Measurements from ENCODE around the gene KIF22.

KIF22 gene

DNA sequence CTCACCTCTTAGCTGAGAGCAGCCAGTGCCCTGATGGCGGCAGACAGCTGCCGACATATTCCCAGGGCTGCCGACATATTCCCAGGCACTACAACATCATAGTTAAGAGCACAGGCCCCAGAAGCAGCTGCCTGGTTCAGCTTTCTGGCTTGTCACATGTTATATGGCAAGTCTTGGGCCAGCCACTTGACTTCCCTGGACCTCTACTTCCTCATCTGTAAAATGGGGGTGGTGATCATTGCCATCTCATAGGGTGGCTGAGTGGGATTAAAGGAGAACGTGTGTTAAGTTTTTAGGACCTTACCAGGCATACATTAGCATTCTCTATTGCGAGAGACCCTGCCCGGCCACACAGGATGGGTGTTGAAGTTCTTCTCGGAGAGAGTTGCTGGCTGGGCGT lies 53.4 kb downstream of the KIF22 start:
- no peak for DNase-seq

DNA sequence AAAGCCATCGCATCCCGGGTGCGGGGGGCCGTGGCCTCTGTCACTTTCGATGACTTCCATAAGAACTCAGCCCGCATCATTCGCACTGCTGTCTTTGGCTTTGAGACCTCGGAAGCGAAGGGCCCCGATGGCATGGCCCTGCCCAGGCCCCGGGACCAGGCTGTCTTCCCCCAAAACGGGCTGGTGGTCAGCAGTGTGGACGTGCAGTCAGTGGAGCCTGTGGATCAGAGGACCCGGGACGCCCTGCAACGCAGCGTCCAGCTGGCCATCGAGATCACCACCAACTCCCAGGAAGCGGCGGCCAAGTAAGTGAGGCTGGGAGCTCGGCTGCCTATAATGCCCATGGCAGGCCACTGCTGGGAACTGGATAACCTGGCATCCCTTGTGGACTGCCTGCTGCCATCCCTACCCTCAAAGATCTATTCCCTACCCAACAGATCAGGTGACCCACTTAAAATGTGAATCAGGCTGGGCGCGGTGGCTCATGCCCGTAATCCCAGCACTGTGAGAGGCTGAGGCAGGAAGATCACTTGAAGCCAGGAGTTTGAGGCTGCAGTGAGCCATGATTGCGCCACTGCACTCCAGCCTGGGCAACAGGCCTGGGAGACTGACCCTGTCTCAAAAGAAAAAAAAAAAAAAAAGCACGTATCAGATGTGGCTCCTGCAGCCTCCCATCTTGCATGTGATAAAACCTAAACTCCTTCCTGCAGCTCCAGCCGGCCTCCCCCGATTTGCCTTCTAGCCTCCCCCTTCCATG lies 54.2 kb downstream of the KIF22 start:
- no peak for DNase-seq

DNA sequence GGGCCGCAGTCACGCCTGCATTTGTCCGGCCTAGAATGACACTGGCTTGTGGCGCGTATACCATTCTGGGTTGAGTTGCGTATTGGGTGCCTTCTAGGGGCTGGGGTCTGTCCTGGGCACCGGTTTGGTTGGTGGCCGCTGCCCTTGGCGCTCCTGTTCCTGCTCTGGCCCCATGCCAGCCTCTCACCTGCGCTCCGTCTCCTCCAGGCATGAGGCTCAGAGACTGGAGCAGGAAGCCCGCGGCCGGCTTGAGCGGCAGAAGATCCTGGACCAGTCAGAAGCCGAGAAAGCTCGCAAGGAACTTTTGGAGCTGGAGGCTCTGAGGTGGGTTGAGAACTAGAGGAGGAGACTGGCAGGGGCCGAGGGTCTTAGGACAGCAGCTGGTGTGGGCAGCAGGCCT lies 55.1 kb downstream of the KIF22 start:
- DNase-seq, result no peak

DNA sequence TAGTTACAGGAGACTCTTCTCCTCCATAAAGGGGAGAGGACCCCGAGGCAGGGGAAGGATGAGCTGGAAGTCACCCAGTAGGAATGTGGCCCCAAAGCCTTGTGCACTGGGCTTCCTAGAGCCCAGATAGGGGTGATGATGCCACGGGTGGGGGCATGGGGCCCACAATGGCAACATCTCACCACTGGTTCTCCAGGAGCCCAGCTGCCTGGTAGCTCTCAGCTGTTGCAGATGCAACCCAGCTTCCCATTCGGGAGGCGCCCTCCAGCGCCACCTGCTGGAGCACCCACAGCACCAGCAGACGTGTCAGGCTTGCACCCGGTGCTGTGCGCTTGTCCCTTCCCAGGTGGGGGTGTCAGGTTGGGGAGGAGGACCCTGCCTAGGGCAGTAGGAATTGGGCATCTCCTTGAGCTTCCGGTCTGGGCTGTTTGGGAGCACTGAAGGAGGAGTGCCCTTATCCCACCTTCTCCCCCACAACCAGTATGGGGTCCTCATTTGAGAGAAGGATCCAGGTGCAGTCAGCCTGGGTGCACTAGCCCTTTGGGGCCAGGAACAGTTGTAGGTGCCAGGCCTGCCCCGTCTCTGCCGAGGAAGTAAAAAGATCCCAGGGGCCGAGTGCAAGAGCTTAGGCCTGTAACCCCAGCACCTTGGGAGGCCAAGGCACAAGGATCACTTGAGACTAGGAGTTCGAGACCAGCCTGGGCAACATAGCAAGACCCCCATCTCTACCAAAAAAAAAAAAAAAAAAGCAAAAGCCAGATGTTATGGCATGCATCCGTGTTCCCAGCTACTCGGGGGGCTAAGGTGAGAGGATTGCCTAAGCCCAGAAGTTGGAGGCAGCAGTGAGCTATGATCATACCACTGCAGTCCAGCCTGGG lies 58.1 kb downstream of the KIF22 start:
- peak; percentile 36 to 48 for DNase-seq

DNA sequence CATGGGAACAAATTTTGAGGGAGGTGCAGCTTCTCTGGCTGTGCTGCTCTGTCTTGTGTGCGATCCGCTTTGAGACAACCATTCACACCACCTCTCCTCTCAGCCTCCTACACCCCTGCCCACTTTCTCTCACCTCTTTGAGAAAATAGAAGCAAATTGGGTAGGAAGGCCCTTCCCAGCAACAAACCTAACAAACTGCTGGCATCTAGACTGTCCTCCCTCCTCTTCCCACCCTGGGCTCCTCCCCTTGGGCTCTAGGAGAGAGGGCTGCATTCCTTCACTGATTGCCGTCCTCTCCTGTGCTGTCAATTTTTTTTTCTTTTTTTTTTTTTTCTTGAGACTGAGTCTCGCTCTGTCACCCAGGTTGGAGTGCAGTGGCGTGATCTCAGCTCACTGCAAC lies 59.0 kb downstream of the KIF22 start:
- DNase-seq, result no peak

DNA sequence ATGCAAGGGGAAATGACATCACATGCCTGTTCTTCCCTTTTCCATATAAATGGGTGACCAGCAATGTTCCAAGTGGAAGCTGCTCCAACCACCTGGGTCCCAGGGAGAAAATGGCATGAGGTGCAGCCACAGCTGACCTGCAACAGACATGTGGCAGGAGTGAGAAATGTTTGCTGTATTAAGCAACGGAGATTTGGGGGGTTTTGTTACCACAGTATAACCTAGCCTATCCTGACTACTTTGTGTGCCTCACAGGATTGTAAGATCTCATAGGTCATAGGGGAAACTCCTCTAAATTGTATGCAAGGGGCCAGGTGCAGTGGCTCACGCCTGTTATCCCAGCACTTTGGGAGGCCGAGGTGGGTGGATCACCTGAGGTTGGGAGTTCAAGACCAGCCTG lies 60.4 kb downstream of the KIF22 start:
- DNase-seq, result no peak

DNA sequence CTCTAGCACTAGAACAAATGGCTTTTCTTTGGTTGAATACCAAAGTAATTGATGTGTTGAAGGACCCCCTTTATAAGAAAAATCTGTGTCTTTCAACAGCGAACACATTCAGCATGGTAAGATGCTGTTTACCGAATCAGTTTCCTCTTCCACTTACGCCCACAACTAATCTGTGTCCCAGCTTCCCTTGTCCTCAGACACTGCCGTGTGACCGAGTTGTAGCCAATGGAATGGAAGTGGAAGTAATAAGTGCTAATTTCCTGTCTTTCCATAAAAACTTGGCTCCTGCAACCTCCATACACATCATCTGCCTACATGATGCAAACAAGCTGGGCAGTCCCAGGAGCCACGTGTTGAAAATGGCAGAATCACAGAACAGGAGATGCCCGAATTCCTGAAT lies 62.1 kb downstream of the KIF22 start:
- DNase-seq, result no peak

DNA sequence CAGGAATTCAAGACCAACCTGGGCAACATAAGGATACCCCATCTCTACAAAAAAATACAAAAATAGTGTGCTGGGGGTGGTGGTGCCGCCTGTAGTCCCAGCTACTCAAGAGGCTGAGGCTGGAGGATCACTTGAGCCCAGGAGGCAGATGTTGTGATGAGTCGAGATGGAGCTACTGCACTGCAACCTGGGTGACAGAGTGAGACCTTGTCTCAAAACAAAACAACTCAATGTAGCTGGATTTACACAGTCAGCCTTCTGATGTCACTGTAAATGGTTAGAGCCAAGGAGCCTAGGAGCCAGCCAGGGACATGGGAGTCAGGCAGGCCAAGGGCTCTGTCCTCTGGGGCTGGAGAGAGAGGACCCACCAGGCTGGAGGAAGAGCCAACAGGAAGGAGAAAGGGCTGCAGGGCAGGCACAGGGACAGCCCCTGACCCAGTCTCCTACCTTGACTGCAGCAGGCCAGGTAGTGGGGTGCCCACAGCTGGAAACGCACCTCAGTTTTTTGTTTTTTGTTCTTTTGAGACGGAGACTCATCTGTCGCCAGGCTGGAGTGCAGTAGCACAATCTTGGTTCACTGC lies 64.1 kb downstream of the KIF22 start:
- no peak for DNase-seq

Measured in bone marrow (tissue), 2 donors.